Measurements from ENCODE around the gene POLR1B.

DNA sequence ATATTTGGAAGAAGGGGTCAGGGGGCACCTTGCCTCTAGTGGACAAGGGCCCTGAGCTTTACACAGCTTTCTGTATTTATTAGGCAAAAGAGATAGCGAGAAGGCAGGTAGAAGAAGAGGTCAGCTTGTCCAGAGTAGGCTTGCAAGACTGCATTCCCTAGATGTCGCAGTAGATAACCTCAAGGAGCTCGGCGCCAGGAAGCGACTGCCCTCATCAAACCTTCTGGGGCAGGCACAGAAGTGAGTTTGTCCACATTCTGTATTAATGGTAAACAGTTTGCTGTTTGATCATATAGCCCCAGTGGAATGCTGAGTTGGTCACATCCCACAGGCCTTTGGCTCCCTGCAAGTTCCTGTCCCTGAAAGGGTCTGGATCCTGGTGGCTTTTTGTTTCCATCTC, 49.1 kb downstream of the POLR1B start:
- TF ChIP-seq POLR2A (IDR thresholded peaks at IDR 0.05; ENCODE audit: low read length) (no peak), GATA1 (IDR thresholded peaks at IDR 0.05; ENCODE audit: low read depth, low read length) (no peak)

Measured in erythroblast (primary cell).